GM19452 (cell line): ENCODE data around the gene VWCE.

Source experiments
- ATAC-seq: cut with Tn5 transposase; IDR thresholded peaks from one replicate; pipeline ENCODE4 v1.9.1; 2021; ENCODE audit not compliant: unreplicated experiment

Gene VWCE, protein sequence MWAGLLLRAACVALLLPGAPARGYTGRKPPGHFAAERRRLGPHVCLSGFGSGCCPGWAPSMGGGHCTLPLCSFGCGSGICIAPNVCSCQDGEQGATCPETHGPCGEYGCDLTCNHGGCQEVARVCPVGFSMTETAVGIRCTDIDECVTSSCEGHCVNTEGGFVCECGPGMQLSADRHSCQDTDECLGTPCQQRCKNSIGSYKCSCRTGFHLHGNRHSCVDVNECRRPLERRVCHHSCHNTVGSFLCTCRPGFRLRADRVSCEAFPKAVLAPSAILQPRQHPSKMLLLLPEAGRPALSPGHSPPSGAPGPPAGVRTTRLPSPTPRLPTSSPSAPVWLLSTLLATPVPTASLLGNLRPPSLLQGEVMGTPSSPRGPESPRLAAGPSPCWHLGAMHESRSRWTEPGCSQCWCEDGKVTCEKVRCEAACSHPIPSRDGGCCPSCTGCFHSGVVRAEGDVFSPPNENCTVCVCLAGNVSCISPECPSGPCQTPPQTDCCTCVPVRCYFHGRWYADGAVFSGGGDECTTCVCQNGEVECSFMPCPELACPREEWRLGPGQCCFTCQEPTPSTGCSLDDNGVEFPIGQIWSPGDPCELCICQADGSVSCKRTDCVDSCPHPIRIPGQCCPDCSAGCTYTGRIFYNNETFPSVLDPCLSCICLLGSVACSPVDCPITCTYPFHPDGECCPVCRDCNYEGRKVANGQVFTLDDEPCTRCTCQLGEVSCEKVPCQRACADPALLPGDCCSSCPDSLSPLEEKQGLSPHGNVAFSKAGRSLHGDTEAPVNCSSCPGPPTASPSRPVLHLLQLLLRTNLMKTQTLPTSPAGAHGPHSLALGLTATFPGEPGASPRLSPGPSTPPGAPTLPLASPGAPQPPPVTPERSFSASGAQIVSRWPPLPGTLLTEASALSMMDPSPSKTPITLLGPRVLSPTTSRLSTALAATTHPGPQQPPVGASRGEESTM

DNA sequence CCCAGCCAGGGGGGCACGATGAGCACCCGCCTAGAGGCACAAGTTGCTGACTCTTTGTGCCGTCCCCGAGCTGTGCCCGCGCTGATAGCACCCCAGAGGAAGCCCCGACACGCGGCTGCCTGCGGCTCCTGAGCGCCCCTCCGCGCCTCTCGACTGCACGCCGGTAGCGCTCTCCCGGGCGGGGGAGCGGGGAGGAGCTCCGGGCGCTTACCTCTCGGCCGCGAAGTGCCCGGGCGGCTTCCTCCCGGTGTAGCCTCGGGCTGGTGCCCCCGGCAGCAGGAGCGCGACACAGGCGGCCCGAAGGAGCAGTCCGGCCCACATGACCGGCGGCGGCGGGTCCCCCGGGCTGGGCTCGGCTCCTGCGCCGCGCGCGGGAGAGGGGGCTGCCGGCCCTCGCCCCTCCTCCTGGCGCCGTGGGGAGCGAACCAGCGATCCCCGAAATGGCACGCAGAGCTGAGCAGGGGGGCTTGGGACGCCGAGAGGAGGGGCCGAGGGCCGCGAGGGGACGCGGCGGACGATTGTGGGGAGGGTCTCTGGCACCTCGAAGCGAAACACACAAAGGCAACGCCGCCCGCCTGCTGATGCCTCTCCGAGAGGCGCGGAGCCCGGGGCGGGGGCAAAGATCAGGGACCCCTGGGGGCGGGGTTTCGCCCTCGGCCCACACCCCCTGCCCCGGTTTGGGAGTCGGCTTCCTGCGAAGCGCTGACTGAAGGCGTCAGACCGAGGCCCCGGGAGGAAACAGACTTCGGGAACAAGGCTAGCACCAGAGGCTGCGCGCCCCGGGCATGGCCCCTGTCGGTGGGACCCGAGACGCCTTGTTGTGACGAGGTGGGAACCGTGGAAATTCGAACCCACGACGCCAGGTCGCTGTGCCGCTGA, at the start of gene VWCE:
VWCE (minus strand) TSS at position 600 of the 879 bp plus-strand sequence; CDS start at position 321, 279 bp downstream.
- peak; percentile 73 for ATAC-seq

GRCh38 chr11:61343792-61344745, 49.0 kb upstream of the VWCE start:
- ATAC-seq = no peak

- no peak for ATAC-seq
Measured at GRCh38 chr11:61342207-61342803, 47.2 kb upstream of the VWCE start.

DNA sequence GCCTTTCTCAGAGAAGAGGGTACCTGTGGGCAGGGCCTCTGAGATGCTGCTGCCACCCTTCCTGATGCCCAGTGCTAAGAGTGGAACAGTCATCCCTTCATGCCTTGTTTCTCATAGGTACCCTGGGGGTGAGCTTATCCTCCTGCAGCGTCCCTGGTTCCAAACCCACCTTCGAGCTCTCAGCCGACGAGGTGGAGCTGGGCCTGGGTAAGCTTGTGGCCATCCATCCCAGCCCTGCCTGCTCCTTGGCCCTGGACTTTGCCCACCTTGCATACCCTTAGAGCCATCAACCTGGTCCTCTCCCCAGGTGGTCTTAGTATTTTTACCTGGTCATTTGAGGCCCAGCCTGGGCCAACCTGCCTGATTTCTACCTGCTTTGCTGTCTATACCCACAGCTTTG, 46.6 kb upstream of the VWCE start:
- ATAC-seq = no peak

DNA sequence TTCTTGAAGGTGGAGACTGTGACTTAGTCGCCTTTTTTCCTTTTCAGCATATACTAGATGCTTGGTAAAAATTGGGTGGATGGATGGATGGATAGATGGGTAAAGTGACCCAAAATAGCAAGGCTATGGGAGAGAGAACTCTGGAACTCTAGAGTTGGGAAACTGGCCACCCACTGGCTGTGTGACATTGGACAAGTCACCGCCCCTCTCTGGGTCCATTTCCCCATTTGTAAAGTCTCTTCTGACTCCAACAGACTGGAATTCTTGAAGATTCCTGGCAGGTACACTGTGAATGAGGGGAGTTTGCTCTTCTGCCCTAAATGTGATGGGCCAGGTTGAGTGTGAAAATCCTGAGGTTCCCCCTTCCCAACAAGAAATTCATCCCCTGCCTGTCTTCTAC, 45.9 kb upstream of the VWCE start:
- ATAC-seq = no peak

DNA sequence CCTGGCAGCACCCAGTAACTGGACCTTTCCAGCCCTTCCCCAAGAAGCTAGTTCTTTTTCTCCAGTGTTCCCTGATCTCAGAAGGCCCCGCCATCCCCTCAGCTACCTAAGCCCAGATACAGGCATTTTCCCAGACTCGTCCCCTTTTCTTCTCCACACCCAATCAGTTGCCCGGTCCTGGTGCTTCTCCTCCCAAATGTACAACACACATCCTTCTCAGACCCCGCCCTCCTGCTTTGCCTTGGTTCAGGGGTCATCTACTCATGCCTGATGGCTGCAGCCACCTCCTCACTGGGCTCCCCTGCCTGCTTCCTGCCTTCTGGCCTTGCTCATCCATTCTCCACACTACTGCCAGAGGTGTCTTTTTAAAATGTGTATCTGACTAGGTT, 44.4 kb upstream of the VWCE start:
- ATAC-seq = no peak

GRCh38 chr11:61338783-61339489, 43.8 kb upstream of the VWCE start:
- ATAC-seq = no peak

DNA sequence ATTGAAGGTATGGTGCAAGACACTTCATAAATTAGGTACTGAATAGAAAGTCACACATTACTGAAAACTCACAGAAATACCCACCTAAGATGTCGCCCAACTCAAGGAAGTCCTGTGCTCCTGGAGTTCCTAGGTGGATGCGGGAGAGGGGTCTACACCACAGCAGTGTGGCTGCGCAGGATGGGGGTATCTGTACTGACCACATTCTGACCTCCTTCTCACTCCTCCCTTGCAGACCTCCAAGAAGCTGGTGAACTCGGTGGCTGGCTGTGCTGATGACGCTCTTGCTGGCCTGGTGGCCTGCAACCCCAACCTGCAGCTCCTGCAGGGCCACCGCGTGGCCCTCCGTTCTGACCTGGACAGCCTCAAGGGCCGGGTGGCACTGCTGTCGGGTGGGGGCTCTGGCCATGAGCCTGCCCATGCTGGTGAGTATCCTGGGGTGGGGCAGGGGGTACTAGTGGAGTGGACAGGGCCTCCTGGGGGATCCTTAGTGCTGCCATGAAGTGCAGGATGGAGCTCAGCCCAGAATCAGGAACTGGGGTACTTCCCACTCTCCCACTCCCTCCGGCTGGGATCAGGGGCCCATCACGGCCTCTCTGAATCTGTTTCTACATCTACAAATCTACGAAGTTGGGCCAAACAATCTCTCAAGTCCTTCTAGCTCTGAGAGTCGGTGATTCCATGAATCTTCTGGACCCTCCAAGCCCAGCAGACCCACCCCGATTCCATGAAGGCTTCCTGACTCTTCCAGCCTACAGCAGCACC, 42.8 kb upstream of the VWCE start:
- ATAC-seq = no peak

DNA sequence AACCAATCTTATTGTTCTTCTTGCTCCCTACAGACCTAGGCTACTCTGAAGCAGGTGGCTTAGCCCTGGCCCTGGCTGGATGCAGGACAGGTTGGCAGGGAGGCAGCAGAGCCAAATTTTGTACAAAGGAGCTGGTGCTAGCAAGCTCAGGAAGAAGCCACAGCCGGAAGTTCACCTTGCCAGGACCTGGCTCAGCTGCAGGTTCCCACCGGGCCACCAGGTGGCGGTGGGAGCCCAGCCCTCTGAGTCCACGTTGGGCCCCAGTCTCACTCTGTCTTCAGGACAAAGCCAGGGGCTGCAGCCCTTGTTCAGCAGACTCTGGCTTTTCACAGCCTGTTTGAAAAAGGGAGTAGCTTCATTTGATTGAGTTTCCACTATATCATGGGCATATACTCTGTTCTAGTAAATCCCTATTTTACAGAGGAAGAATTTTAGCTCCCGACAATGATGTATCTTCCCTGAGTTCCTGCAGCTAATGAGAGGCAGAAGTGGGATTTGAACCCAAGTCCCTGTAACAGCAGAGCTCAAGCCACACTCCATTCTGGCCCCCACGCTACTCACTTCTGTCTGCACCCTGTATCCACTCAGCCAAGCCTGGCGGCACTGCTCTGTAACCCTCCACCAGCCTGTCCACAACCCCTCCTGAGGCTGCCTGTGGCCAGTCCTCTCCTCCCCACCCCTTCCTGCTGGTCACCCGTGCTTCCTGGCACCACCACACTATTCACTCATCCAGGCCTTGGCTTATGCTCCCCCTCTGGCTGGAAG, 41.2 kb upstream of the VWCE start:
- peak; percentile 61 for ATAC-seq

GRCh38 chr11:61335355-61335710, 40.2 kb upstream of the VWCE start:
- no peak for ATAC-seq

DNA sequence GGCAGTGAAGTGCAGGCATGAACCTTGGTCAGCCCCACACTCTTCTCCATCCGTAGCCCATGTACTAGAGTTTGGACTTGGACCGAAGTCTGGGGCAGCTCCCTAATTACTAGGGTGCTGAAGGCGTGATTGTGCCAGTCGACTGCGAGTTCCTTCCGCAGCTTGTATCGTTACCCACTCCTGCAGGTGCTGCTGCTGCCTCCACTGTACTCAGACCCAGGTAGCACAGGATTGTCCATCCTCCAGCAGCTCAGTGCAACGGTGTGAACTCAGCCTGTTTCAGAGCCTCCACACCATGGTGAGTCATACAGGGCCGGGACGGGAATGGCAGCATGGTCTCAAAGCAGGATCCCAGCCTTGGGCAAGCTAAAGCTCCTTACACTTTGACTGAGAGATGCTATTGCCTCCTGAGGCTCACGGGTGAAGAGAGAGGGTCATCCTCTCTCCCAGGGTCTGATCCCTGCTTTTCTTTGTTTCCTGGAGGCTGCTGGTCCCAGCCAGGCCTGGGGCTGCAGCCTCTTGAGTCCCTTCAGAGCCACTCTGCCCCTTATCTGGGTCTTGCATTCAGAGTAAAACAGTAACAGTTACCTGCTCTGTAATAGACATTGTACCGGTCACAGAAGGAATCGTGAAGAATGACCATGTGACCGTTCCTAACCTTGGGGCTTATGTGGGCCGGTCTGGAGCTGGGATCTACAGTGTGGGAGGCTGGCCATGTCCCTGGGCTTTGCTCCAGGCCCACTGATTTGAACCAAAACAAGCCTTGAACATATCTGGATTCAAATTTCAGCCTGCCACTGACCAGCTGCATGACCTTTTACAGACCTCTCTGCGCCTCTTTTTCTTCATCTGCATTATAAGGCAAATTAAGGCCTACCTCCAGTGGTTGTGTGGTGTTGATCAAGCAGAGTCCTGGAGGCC, 39.6 kb upstream of the VWCE start:
- no peak for ATAC-seq

DNA sequence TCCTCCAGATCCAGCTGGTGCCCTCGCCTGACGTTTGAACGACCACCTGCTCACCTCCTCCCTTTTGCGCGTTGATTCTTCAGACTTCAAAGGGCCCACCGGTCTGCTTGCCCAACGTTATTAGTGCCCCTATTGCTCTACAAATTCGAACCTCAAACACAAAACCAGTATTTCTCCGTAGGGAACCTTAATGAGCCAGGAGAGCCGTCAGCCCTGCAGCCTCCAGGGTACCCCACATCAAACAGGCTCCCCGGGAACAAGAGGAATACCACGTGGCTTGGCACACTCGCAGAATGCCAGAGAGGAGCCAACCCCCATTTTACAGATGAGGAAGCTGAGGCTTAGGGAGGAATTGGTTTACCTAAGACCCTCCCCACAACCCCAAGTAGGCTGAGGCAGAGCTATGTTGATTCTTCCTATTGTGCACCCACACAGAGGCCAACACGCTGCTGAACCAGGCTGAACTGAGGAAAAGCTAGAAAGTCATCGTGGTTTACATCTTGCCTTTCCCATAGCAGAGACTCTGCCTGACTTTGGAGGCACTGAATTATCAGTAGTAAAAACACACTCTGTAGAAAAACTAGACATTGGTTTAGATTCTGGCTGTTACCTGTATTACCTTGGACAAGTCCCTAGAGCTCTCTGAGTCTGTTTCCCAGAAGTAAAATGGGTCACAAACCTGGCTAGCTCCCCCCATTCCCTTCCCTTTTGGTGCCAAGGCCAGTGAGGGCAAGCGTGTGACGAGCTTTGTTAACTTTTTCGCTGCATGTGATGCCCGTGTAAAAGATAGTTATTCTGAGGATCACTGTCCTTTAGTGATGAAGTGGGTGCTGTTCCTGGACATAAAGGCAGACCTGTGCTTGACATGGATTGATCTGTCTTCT, 38.7 kb upstream of the VWCE start:
- no peak for ATAC-seq

DNA sequence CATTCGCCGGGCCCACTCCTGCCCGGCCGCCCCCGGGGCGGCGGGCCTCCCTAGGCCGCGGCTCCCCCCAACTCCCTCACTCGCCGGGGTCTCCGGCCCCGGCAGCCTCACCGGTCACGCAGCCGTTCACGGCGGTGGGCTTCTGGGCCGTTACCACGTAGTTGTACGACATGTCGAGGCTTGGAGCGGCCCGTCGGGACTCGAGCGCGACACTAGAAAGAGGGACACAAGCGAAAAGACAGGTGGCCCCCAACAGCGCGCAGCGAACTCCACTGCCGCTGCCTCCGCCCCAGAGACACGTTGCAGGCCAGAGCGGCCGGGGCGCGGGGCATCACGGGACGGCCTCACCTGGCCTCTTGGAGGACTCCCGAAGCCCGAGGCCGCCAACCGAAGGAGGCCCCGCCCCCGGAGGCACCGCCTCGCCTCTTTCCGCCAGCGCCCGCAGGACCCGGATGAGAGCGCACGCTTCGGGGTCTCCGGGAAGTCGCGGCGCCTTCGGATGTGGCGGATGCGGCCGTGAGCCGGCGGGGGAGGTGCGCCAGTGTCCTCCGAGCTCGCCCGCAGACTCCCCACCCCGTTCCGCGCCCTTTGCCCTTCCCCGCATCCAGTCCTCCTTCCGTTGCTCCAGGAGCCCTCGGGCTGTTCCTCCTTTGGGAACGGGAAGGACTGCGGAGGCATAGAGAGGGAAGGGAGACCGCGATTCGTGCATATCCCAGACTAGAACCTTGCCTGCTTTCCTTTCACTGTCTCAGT, 37.9 kb upstream of the VWCE start, which contains the start of the genes DDB1 and TKFC:
DDB1 (minus strand) TSS at position 309 of the 753 bp plus-strand sequence; CDS start at position 172, 137 bp downstream.
TKFC (plus strand) TSS at position 432 of the 753 bp plus-strand sequence. CDS start 1,501 bp downstream, outside the sequence.
- ATAC-seq = peak; percentile 82

GRCh38 chr11:61332281-61332796, 37.2 kb upstream of the VWCE start:
- ATAC-seq = no peak
